Astrocyte (in vitro differentiated cells and primary cell): Measurements from ENCODE around the gene NR4A3. TPM values are rescaled to one million over a fixed set of nuclear protein-coding genes. Genes with fewer than 3 reads are reported as not detected.

ENCODE experiments used
- DNase-seq: peaks from one replicate; pipeline ENCODE4 v3.0.0-alpha.2; 2010; ENCODE audit warnings: low read depth
- FAIRE-seq: peaks from 2 replicates; lab custom pipeline; 2011; peaks lifted over from hg19 to GRCh38; lab: Jason Lieb, UNC
- H2AFZ ChIP-seq: 2 replicates; pipeline ENCODE4 v1.6.0; 2012; ENCODE audit warnings: low read depth, low read length, inconsistent platforms
- H3K27ac ChIP-seq: 2 replicates; pipeline ENCODE4 v1.5.1; 2011; ENCODE audit warnings: low read depth, low read length, inconsistent platforms
- H3K27me3 ChIP-seq: 2 replicates; pipeline ENCODE4 v1.6.0; 2011; ENCODE audit warnings: low read length, inconsistent platforms; ENCODE audit not compliant: insufficient read depth
- H3K36me3 ChIP-seq: 2 replicates; pipeline ENCODE4 v1.5.1; 2011; ENCODE audit warnings: low read length, inconsistent platforms; ENCODE audit not compliant: insufficient read depth
- H3K4me1 ChIP-seq: 2 replicates; pipeline ENCODE4 v1.5.1; 2011; ENCODE audit warnings: low read length, inconsistent platforms; ENCODE audit not compliant: insufficient read depth
- H3K4me2 ChIP-seq: 2 replicates; pipeline ENCODE4 v1.6.0; 2012; ENCODE audit warnings: low read length, inconsistent platforms
- H3K4me3 ChIP-seq: 2 replicates; pipeline ENCODE4 v1.5.1; 2011; ENCODE audit warnings: low read depth, mild to moderate bottlenecking, low read length, inconsistent platforms; ENCODE audit not compliant: insufficient read depth
- H3K79me2 ChIP-seq: 2 replicates; pipeline ENCODE4 v1.6.0; 2012; ENCODE audit warnings: mild to moderate bottlenecking, low read length, inconsistent platforms; ENCODE audit not compliant: insufficient read depth
- H3K9ac ChIP-seq: 2 replicates; pipeline ENCODE4 v1.6.0; 2012; ENCODE audit warnings: mild to moderate bottlenecking, low read length, inconsistent platforms
- H3K9me3 ChIP-seq: 2 replicates; pipeline ENCODE4 v1.5.1; 2012; ENCODE audit warnings: low read depth, mild to moderate bottlenecking, low read length, inconsistent platforms; ENCODE audit not compliant: insufficient read depth
- H4K20me1 ChIP-seq: 2 replicates; pipeline ENCODE4 v1.6.0; 2012; ENCODE audit warnings: low read length, inconsistent platforms; ENCODE audit not compliant: insufficient read depth
- H3K27ac Mint-ChIP-seq: one replicate; pipeline ENCODE4 v1.8.0; 2021; ENCODE audit warnings: mild to moderate bottlenecking, mixed read lengths; ENCODE audit not compliant: unreplicated experiment
- H3K27me3 Mint-ChIP-seq: one replicate; pipeline ENCODE4 v1.8.0; 2021; ENCODE audit warnings: low read depth, mixed read lengths; ENCODE audit not compliant: unreplicated experiment
- H3K36me3 Mint-ChIP-seq: one replicate; pipeline ENCODE4 v1.8.0; 2021; ENCODE audit warnings: low read depth, mixed read lengths; ENCODE audit not compliant: unreplicated experiment
- H3K4me1 Mint-ChIP-seq: one replicate; pipeline ENCODE4 v1.8.0; 2021; ENCODE audit warnings: low read depth, mixed read lengths; ENCODE audit not compliant: unreplicated experiment
- H3K4me3 Mint-ChIP-seq: one replicate; pipeline ENCODE4 v1.8.0; 2021; ENCODE audit warnings: mild to moderate bottlenecking, moderate library complexity, mixed read lengths; ENCODE audit not compliant: unreplicated experiment
- H3K9me3 Mint-ChIP-seq: one replicate; pipeline ENCODE4 v1.8.0; 2021; ENCODE audit warnings: mild to moderate bottlenecking, mixed read lengths; ENCODE audit not compliant: unreplicated experiment
- EZH2 ChIP-seq: IDR thresholded peaks from 2 replicates; pipeline ENCODE4 v1.6.1; 2012; ENCODE audit warnings: mild to moderate bottlenecking, low read length, inconsistent platforms; ENCODE audit not compliant: insufficient read depth
- total RNA-seq: library from RNA; stranded (reverse); gene quantifications from 2 replicates; pipeline ENCODE4 v1.2.1, GENCODE V29; 2021
- TF ChIP-seq, protein P1 (sequence below): IDR thresholded peaks from 2 replicates; pipeline ENCODE4 v1.5.1; 2011; ENCODE audit warnings: low read depth, mild to moderate bottlenecking, inconsistent platforms, low read length, moderate library complexity; ENCODE audit not compliant: insufficient read depth

Gene NR4A3
- total RNA-seq, 1 donor from 2014 or later = 3.6 TPM

- Mint-ChIP-seq H3K9me3 (peaks cover 5% of the 10 kb centered on the region), H3K4me3 (peak overlapping the region; percentile 95), H3K4me1 (peaks cover 13% of the 10 kb centered on the region), H3K36me3 (no peaks in the 10 kb centered on the region), H3K27ac (peak overlapping the region; percentile 98), H3K27me3 (peaks cover 21% of the 10 kb centered on the region)
- Histone ChIP-seq H4K20me1 (no peaks in the 10 kb centered on the region), H3K27ac (peak overlapping the region; percentile 84), H3K79me2 (peaks cover 5% of the 10 kb centered on the region), H3K36me3 (no peaks in the 10 kb centered on the region), H2AFZ (peak overlapping the region; percentile 94), H3K4me3 (peak overlapping the region; percentile 83), H3K4me2 (peak overlapping the region; percentile 99), H3K9ac (peak overlapping the region; percentile 92), H3K4me1 (peaks cover 36% of the 10 kb centered on the region), H3K9me3 (no peaks in the 10 kb centered on the region), H3K27me3 (peaks cover 31% of the 10 kb centered on the region)
- DNase-seq (peak; percentile 30), FAIRE-seq (no peak)
- TF ChIP-seq EZH2 = no peak
Observed at GRCh38 chr9:99822109-99822805, 572 bp downstream of the NR4A3 start.

DNA sequence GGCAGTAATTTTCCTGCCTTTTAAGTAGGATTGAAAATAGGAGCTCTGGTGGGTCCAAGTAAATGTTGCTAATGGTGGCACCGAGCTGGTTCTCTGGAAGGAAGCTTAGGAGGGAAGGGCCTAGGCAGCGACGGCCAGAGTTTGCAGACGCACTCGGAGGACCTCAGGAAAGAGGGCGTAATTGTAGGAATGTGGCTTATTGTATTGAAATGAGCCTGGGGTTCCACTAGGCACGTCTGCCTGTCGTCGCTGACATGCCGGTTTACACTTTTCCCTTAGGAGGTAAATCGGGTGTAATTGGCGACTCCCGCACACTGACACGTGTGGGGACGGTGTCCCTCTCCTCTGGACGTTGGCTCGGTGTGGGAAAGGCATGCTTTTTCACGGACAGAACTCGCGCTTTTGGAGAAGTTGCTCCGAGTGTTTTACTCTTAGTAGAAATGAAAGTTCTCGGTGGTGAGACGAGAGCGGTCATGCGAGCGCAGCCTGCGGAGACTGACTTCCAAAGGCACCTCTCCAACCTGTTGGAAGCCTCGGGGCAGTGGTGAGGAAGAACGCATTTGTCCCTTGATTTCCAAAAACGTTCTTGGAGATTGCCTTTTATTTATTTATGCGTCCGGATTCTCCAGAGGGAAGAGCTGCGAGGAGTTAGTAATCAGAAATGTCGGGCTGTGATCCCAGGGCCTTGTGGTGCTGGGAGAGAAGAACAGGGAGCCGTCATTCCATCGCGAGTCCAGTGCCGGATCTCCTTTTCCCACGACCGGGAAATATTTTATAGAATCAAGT lies 1.3 kb downstream of the NR4A3 start:
- Histone ChIP-seq H4K20me1 (no peaks in the 10 kb centered on the region), H3K9me3 (no peaks in the 10 kb centered on the region), H3K79me2 (peaks cover 5% of the 10 kb centered on the region), H3K4me2 (peak overlapping the region; percentile 99), H3K27me3 (peaks cover 38% of the 10 kb centered on the region), H3K36me3 (no peaks in the 10 kb centered on the region), H3K27ac (no peak overlapping the region), H3K4me1 (peaks cover 36% of the 10 kb centered on the region), H3K4me3 (peak overlapping the region; percentile 83), H3K9ac (peak overlapping the region; percentile 92), H2AFZ (peak overlapping the region; percentile 94)
- DNase-seq (peak; percentile 27), FAIRE-seq (no peak)
- peaks cover 29% of the 10 kb centered on the region for H3K27me3 Mint-ChIP-seq
- H3K4me1 Mint-ChIP-seq = peaks cover 13% of the 10 kb centered on the region
- H3K9me3 Mint-ChIP-seq = peaks cover 5% of the 10 kb centered on the region
- H3K27ac Mint-ChIP-seq = peak overlapping the region; percentile 98
- peaks cover 2% of the 10 kb centered on the region for H3K36me3 Mint-ChIP-seq
- H3K4me3 Mint-ChIP-seq = peak overlapping the region; percentile 95
- TF ChIP-seq, protein P1, sequence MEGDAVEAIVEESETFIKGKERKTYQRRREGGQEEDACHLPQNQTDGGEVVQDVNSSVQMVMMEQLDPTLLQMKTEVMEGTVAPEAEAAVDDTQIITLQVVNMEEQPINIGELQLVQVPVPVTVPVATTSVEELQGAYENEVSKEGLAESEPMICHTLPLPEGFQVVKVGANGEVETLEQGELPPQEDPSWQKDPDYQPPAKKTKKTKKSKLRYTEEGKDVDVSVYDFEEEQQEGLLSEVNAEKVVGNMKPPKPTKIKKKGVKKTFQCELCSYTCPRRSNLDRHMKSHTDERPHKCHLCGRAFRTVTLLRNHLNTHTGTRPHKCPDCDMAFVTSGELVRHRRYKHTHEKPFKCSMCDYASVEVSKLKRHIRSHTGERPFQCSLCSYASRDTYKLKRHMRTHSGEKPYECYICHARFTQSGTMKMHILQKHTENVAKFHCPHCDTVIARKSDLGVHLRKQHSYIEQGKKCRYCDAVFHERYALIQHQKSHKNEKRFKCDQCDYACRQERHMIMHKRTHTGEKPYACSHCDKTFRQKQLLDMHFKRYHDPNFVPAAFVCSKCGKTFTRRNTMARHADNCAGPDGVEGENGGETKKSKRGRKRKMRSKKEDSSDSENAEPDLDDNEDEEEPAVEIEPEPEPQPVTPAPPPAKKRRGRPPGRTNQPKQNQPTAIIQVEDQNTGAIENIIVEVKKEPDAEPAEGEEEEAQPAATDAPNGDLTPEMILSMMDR = no peak
- no peak for TF ChIP-seq EZH2

DNA sequence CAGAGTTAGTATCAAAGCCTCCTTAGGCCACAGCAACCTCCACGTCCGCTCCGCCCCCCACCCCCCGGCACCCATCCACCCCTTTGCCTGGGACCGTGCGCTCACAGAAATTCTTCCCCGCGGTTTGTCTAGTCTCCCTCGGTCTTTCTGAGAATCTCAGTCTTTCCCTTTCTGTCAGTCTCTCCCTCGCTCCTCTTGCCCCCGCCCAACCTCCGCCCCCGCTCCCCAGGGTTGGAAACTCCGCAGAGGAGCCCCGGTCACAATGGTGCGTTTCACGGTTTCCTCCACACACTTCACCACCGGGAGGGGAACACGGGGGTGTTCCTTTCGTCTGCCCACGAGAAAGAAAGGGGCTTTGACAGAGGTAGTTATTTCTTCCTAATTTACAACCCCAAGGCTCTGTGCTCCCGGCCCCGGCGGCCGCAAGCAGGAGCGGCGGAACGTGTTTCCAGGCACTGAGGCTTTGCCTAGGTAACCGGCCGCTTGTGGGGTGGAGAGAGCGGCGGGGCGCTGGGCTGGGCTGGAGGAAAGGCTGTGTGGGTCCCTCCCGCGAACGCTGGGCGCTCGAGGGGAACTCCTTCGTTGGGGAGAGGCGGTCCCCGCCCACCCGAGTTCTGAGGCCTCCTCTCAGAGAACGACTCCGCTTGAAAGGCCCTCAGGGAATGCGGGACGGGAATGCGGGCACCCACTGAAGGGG lies 2.1 kb downstream of the NR4A3 start:
- H3K4me1 Mint-ChIP-seq = peaks cover 8% of the 10 kb centered on the region
- H3K27me3 Mint-ChIP-seq = peaks cover 31% of the 10 kb centered on the region
- no peak for FAIRE-seq

More for the DNA sequence above, 2.1 kb downstream of the NR4A3 start:
- Mint-ChIP-seq H3K4me3 (peak overlapping the region; percentile 95), H3K36me3 (peaks cover 2% of the 10 kb centered on the region), H3K27ac (peak overlapping the region; percentile 67), H3K9me3 (peaks cover 5% of the 10 kb centered on the region)
- Histone ChIP-seq H3K27me3 (peaks cover 42% of the 10 kb centered on the region), H3K9me3 (no peaks in the 10 kb centered on the region), H3K27ac (no peak overlapping the region), H3K9ac (peak overlapping the region; percentile 92), H3K36me3 (no peaks in the 10 kb centered on the region), H3K79me2 (no peaks in the 10 kb centered on the region), H2AFZ (peak overlapping the region; percentile 94), H4K20me1 (no peaks in the 10 kb centered on the region), H3K4me3 (peak overlapping the region; percentile 83), H3K4me2 (peak overlapping the region; percentile 99), H3K4me1 (peaks cover 31% of the 10 kb centered on the region)
- no peak for DNase-seq
- no peak for TF ChIP-seq EZH2
